Sigmoid colon (tissue), 4 donors: ENCODE results near the gene ETS2.

Experiments
- CTCF ChIP-seq, 4 experiments: fragments of 450-650 bp in 3 of 4; fragments of 200-600 bp in 1 of 4; IDR thresholded peaks; one replicate each; pipeline ENCODE4 v1.5.1; 2016 to 2019; ENCODE audit warnings: antibody characterized with exemption in 4 of 4, mild to moderate bottlenecking in 3 of 4, moderate library complexity in 2 of 4
- POLR2A ChIP-seq, 2 donors: fragments of 450-650 bp; IDR thresholded peaks; one replicate each; pipeline ENCODE4 v1.6.1; 2016; ENCODE audit warnings: antibody characterized with exemption in 2 of 2, mild to moderate bottlenecking in 2 of 2, moderate library complexity in 2 of 2
- POLR2AphosphoS5 ChIP-seq, 4 donors: sonication (generic); formaldehyde crosslinking; IDR thresholded peaks; one replicate each; pipeline ENCODE4 v1.6.1; 2017; ENCODE audit warnings: antibody characterized with exemption in 4 of 4

- TF ChIP-seq POLR2AphosphoS5 (IDR thresholded peaks at IDR 0.05) (no peak), CTCF (IDR thresholded peaks at IDR 0.05) (no peak), POLR2A (IDR thresholded peaks at IDR 0.05) (no peak)
Observed at GRCh38 chr21:38777015-38777414, 28.7 kb upstream of the ETS2 start.
